ENCODE data around the gene KCNH3.

GRCh38 chr12:49525942-49526341 is 12.9 kb upstream of the KCNH3 start:
- no peak for TF ChIP-seq CTCF (IDR thresholded peaks at IDR 0.05; ENCODE audit: low read length)
- no peak for TF ChIP-seq EZH2phosphoT487 (IDR thresholded peaks at IDR 0.05; ENCODE audit: low read length)
